CD4-positive, alpha-beta T cell (primary cell): ENCODE results near the gene NR2F1-AS1. TPM values are rescaled to one million over a fixed set of nuclear protein-coding genes. Genes with fewer than 3 reads are reported as not detected.

Experiments
- ATAC-seq: fragments of 200-7000 bp; cut with Tn5 transposase; one replicate; pipeline ENCODE4 v1.10.0; 2022; ENCODE audit warnings: mild to moderate bottlenecking; ENCODE audit not compliant: poor library complexity
- CTCF ChIA-PET: fragments of 350-600 bp; sonication (Branson Sonifier 250); formaldehyde crosslinking; loops from one replicate; lab custom pipeline; 2021; ENCODE audit warnings: antibody characterized with exemption, inconsistent platforms; lab: Charles Lee
- POLR2A ChIA-PET: fragments of 350-600 bp; sonication (Branson Sonifier 250); formaldehyde crosslinking; loops from one replicate; lab custom pipeline; 2021; ENCODE audit warnings: antibody characterized with exemption, inconsistent platforms; lab: Charles Lee
- DNase-seq, 14 experiments: peaks; one replicate each; pipeline ENCODE4 v3.0.0-alpha.2; 2013 to 2020; ENCODE audit warnings: mixed read lengths in 2 of 14
- H3K27ac ChIP-seq, 2 donors: one replicate each; pipeline versions ENCODE4 v1.5.1 to v1.7.0; 2013; ENCODE audit warnings: low read length in 2 of 2, low read depth in 1 of 2, mild to moderate bottlenecking in 1 of 2
- H3K27me3 ChIP-seq, 2 experiments: 1 replicate in 1 of 2; 2 replicates in 1 of 2; pipeline versions ENCODE4 v1.6.1 to v1.7.0; 2013; ENCODE audit warnings: low read length in 2 of 2, control low read depth in 1 of 2, mild to moderate bottlenecking in 1 of 2, moderate library complexity in 1 of 2; ENCODE audit not compliant: insufficient read depth in 2 of 2, control insufficient read depth in 1 of 2
- H3K36me3 ChIP-seq: one replicate; pipeline ENCODE4 v1.6.1; 2013; ENCODE audit warnings: low read length, control low read depth; ENCODE audit not compliant: insufficient read depth
- H3K4me1 ChIP-seq: one replicate; pipeline ENCODE4 v1.6.1; 2013; ENCODE audit warnings: low read length, control low read depth; ENCODE audit not compliant: insufficient read depth
- H3K4me3 ChIP-seq: one replicate; pipeline ENCODE4 v1.5.1; 2013; ENCODE audit warnings: mild to moderate bottlenecking, low read length, moderate library complexity
- H3K9me3 ChIP-seq, 2 experiments: 1 replicate in 1 of 2; 2 replicates in 1 of 2; pipeline versions ENCODE4 v1.6.1 to v1.7.0; 2013; ENCODE audit warnings: low read length in 2 of 2, mild to moderate bottlenecking in 2 of 2, control low read depth in 1 of 2, moderate library complexity in 1 of 2; ENCODE audit not compliant: control insufficient read depth in 1 of 2, insufficient read depth in 1 of 2
- H3K27ac Mint-ChIP-seq: one replicate; pipeline ENCODE4 v1.8.0; 2020; ENCODE audit warnings: mixed read lengths
- H3K27me3 Mint-ChIP-seq: one replicate; pipeline ENCODE4 v1.8.0; 2021; ENCODE audit warnings: mixed read lengths
- H3K36me3 Mint-ChIP-seq: one replicate; pipeline ENCODE4 v1.8.0; 2021; ENCODE audit warnings: low read depth, mixed read lengths
- H3K4me1 Mint-ChIP-seq: one replicate; pipeline ENCODE4 v1.8.0; 2021; ENCODE audit warnings: low read depth, mixed read lengths
- H3K4me3 Mint-ChIP-seq: one replicate; pipeline ENCODE4 v1.8.0; 2020; ENCODE audit warnings: mild to moderate bottlenecking, mixed read lengths
- H3K9me3 Mint-ChIP-seq: one replicate; pipeline ENCODE4 v1.8.0; 2020; ENCODE audit warnings: mixed read lengths
- intact Hi-C, 2 experiments: fragments of 100-400 bp; cut with DNase I in 1 of 2; cut with micrococcal nuclease in 1 of 2; formaldehyde crosslinking; loops; one replicate each; pipeline versions ENCODE4 v1.15.1 to v1.9.0; 2023 to 2025; cut with DNase I, micrococcal nuclease
- total RNA-seq, 174 experiments: library from RNA in 2 of 174; stranded (reverse) in 2 of 174; gene quantifications; one replicate each; pipeline ENCODE4 v1.2.3 and lab custom pipeline; 2021 to 2026
- TF ChIP-seq, protein P1 (sequence below): fragments of 200-600 bp; IDR thresholded peaks from one replicate; pipeline ENCODE4 v1.8.0; 2022; ENCODE audit warnings: antibody characterized with exemption, mild to moderate bottlenecking

Gene NR2F1-AS1
- total RNA-seq, 2 experiments from 2014 or later: not detected

DNA sequence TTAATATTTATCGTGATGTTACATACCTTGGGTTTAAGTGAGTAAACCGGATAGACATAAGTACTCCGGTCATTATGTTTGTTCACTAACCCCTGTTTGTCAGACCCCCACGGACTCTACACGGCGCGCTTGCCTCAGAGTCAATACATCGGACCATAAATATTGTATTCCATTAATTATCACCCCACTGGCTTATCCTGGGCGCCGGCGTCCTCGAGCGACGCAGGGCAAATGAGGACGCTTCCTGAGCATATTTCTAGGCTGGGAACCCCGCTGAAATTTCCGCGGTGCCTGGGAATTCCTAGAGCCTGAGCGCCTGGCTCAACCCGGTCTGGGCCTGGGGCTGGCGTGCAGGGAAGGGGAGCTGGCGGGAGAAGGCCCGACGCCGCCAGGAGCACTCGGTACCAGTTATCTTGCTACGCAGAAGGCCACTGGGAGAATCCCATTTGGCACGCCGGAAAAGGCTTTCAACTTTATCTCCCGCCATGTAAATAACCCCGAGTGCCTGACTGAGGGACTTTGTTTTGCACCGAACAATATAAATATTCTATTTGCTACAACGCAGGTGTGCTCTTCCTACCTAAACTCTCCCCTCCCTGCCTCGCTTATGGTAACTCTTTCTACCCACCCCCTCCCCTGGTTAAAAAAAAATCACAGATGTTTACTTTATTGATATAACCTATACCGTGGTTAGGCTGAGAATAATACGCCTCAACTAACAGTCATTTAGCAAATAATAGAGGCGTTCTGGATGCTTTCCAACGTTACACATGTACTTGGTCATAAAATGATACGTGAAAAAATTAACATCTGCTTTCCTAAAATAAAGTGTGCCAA lies 21.4 kb upstream of the NR2F1-AS1 start:
- ATAC-seq (no peak), DNase-seq (no peak)
- peaks cover 9% of the 10 kb centered on the region for H3K4me1 Mint-ChIP-seq
- TF ChIP-seq, protein P1, sequence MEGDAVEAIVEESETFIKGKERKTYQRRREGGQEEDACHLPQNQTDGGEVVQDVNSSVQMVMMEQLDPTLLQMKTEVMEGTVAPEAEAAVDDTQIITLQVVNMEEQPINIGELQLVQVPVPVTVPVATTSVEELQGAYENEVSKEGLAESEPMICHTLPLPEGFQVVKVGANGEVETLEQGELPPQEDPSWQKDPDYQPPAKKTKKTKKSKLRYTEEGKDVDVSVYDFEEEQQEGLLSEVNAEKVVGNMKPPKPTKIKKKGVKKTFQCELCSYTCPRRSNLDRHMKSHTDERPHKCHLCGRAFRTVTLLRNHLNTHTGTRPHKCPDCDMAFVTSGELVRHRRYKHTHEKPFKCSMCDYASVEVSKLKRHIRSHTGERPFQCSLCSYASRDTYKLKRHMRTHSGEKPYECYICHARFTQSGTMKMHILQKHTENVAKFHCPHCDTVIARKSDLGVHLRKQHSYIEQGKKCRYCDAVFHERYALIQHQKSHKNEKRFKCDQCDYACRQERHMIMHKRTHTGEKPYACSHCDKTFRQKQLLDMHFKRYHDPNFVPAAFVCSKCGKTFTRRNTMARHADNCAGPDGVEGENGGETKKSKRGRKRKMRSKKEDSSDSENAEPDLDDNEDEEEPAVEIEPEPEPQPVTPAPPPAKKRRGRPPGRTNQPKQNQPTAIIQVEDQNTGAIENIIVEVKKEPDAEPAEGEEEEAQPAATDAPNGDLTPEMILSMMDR: no peak
- ChIA-PET POLR2A (no interaction called here), CTCF (interaction anchor here (0.8 kb wide), 1 partner anchor 25 kb away, joined by 4 read pairs; no protein-coding TSS in a partner anchor)
- H3K27me3 ChIP-seq: peaks cover 82 to 100% of the 10 kb centered on the region in 2 experiments
- H3K27ac ChIP-seq: no peak overlapping the region
- no peak overlapping the region for H3K4me3 ChIP-seq
- H3K4me1 ChIP-seq: peaks cover 14% of the 10 kb centered on the region
- H3K9me3 Mint-ChIP-seq: no peaks in the 10 kb centered on the region
- H3K4me3 Mint-ChIP-seq: no peak overlapping the region
- peaks cover 40% of the 10 kb centered on the region for H3K27me3 Mint-ChIP-seq
- no peak overlapping the region for H3K27ac Mint-ChIP-seq
- intact Hi-C loops: no loop called here
- H3K36me3 ChIP-seq: no peaks in the 10 kb centered on the region
- no peaks in the 10 kb centered on the region for H3K36me3 Mint-ChIP-seq
- peaks cover 11 to 26% of the 10 kb centered on the region in 2 experiments for H3K9me3 ChIP-seq

DNA sequence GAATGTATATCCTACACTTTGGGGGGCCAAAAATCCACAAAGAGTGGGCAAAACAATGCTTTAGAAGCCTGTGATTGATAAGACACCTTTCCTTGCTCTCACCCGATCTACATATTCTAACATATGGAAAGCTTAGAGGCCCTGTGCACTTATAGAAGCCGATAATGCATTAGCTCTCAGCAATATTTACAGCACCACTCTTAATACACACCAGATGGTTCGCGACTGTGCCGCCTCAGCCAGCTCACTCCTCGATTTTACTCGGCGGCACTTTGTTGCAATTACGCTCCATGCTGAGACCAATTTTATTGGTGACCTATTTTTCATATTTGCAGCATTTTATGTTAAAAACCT lies 20.8 kb upstream of the NR2F1-AS1 start:
- intact Hi-C loops: no loop called here
- no peak overlapping the region for H3K4me3 Mint-ChIP-seq
- peaks cover 85 to 100% of the 10 kb centered on the region in 2 experiments for H3K27me3 ChIP-seq
- no peak for ATAC-seq
- H3K4me1 ChIP-seq: peaks cover 18% of the 10 kb centered on the region
- TF ChIP-seq, protein P1: no peak
- no peaks in the 10 kb centered on the region for H3K36me3 ChIP-seq
- H3K4me1 Mint-ChIP-seq: peaks cover 7% of the 10 kb centered on the region
- H3K27me3 Mint-ChIP-seq: peaks cover 40% of the 10 kb centered on the region
- no peak for DNase-seq
- H3K27ac Mint-ChIP-seq: no peak overlapping the region
- peaks cover 11 to 33% of the 10 kb centered on the region in 2 experiments for H3K9me3 ChIP-seq
- ChIA-PET POLR2A (interaction anchor here (1.4 kb wide), 1 partner anchor 19 kb away, joined by 7 read pairs; no protein-coding TSS in a partner anchor), CTCF (no interaction called here)
- no peak overlapping the region for H3K27ac ChIP-seq
- no peaks in the 10 kb centered on the region for H3K36me3 Mint-ChIP-seq
- H3K4me3 ChIP-seq: no peak overlapping the region
- H3K9me3 Mint-ChIP-seq: no peaks in the 10 kb centered on the region

DNA sequence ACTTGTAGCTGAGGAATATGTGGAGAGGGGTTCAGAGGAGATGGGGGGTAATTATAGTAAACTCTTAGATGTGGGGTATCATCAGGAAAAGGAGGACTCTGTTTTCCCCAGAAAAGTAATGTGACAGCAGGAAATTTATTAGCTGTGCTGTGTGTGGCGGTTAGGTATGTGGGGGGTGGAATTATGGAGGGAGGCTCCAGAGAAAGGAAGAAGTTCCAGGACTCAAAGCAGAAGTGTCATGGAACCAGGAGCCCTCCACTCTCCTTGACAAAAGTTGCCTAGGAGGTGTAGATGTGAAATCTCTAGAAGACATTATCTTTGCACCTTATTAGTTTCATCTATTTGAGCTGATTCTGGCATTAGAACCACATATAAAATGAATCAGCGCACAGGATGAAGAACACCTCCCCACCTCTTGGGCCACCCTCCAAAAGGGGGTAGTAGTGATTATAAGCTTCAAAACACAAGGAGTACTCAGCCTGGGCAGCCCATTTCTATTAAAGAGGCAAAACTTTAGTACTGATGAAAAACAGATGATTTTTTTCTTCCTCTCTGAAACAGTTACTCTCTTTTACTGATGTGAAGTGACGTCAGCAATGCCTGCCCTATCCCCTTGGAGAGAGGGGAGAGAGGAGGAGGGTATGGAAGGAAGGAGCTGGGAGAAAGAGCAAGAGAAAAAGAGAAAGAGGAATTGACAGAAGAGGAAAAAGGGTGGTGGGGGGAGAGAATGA lies 20.2 kb upstream of the NR2F1-AS1 start:
- ATAC-seq: no peak
- CTCF ChIA-PET: no interaction called here
- intact Hi-C loops: no loop called here
- peaks cover 11 to 38% of the 10 kb centered on the region in 2 experiments for H3K9me3 ChIP-seq
- Mint-ChIP-seq H3K4me1 (peaks cover 10% of the 10 kb centered on the region), H3K27ac (no peak overlapping the region), H3K27me3 (peaks cover 40% of the 10 kb centered on the region), H3K36me3 (no peaks in the 10 kb centered on the region), H3K9me3 (no peaks in the 10 kb centered on the region), H3K4me3 (no peak overlapping the region)
- no peaks in the 10 kb centered on the region for H3K36me3 ChIP-seq
- POLR2A ChIA-PET: interaction anchor here (1.4 kb wide), 1 partner anchor 19 kb away, joined by 7 read pairs; no protein-coding TSS in a partner anchor
- H3K27ac ChIP-seq: no peak overlapping the region
- H3K4me3 ChIP-seq: no peak overlapping the region
- DNase-seq: no peak
- peaks cover 23% of the 10 kb centered on the region for H3K4me1 ChIP-seq
- H3K27me3 ChIP-seq: peaks cover 90 to 100% of the 10 kb centered on the region in 2 experiments
- TF ChIP-seq, protein P1: no peak
